Motor neuron (in vitro differentiated cells): ENCODE measurements around the gene GPSM1. TPM values are rescaled to one million over a fixed set of nuclear protein-coding genes. Genes with fewer than 3 reads are reported as not detected.

ENCODE experiments used
- ATAC-seq, 8 experiments: fragments of 200-7000 bp; cut with Tn5 transposase; replicated peaks in 6 of 8; 2 replicates each; pipeline ENCODE4 v1.8.0; 2021; ENCODE audit warnings: mild to moderate bottlenecking in 8 of 8, moderate library complexity in 8 of 8
- H3K27ac ChIP-seq, 2 donors: fragments of 250-450 bp; sonication (Bioruptor Pico); 2 replicates each; pipeline ENCODE4 v1.9.0; 2021; ENCODE audit warnings: antibody characterized with exemption in 2 of 2, mild to moderate bottlenecking in 2 of 2, moderate library complexity in 1 of 2
- H3K4me1 ChIP-seq, 2 donors: fragments of 250-450 bp; sonication (Bioruptor Pico); replicated peaks in 1 of 2; 2 replicates each; pipeline ENCODE4 v1.6.1; 2021; ENCODE audit warnings: antibody characterized with exemption in 2 of 2, mild to moderate bottlenecking in 2 of 2, moderate library complexity in 1 of 2
- H3K4me3 ChIP-seq, 5 donors: fragments of 250-450 bp; sonication (Bioruptor Pico); 2 replicates each; pipeline ENCODE4 v1.9.0; 2021; ENCODE audit warnings: antibody characterized with exemption in 5 of 5, mild to moderate bottlenecking in 5 of 5, moderate library complexity in 4 of 5
- WGBS, 10 experiments: fragments of 450-650 bp; shearing (Covaris generic); methylation state at CpG; one replicate each; pipeline ENCODE4 v1.0.0; 2022; 5-methylcytosine and 5-hydroxymethylcytosine counted together
- in situ Hi-C, 9 experiments: fragments of 400-800 bp; cut with MboI; loops; one replicate each; pipeline ENCODE4 v1.15.0; 2021; ENCODE audit warnings: low sequenced_read_pairs in 9 of 9, low pct_unique_long_range_greater_than_20kb in 2 of 9; ENCODE audit not compliant: unreplicated experiment in 9 of 9
- total RNA-seq, 8 experiments: library from RNA; unstranded; fragments of 300-600 nt; gene quantifications; 2 replicates each; pipeline versions ENCODE4 v1.2.3 to v1.2.4, GENCODE V29; 2022

GPSM1 gene
- total RNA-seq, 8 experiments from 2014 or later, result 10.3 to 40.8 (median 28.9) TPM

DNA sequence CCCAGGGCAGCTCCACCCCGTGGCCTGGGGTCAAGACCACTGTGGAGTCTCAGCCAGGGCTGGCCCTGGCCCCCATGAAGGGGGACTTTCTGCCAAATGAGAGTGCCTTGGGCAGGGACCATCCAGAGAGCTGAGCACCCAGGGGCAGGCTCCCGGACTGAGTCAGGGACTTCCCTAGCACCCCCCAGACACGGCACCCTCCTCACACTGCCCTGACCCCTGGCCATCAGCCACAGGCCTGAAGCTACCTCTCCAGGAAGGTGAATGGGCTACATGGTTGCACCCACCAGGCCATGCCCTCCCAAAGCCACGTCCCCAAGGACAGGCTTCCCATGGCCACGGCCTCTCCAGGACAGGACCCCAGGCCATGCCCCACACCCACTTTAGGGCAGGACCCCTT is 32.9 kb upstream of the GPSM1 start:
- Histone ChIP-seq H3K4me3 (no peak overlapping the region), H3K4me1 (peaks cover 25 to 27% of the 10 kb centered on the region in 2 donors), H3K27ac (no peak overlapping the region)
- in situ Hi-C loops, result no loop called here
- 39 to 80% methylated on average over 1 to 3 of the region's 5 CpGs; no CpG with 5 or more reads in 8 of the 10 experiments for WGBS, 10 experiments
- ATAC-seq, result no peak

DNA sequence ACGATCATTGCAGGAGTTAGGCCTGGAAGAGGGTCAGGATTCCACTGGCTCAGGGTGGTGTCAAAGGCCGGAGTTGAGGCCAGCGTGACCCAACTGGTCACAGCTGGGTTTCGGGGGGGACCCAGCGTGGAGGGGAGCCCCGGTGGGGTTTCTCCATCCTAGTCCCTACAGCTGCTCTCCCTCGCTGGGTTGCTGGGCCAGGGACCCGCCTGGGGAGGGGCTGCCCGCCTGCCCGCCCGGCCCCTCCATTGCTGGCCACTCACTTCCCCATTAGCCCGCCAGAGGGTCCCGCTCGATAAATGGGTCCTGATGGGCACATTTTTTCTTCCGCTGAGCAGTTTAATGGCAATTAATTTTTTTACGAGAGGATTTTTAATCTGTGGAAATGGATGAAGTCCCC is 32.3 kb upstream of the GPSM1 start:
- in situ Hi-C loops, result no loop called here
- Histone ChIP-seq H3K4me1 (peaks cover 24 to 27% of the 10 kb centered on the region in 2 donors), H3K4me3 (no peak overlapping the region), H3K27ac (no peak overlapping the region)
- 59 to 100% (median 71%) methylated on average over 2 to 11 of the region's 16 CpGs; no CpG with 5 or more reads in 3 of the 10 experiments for WGBS, 10 experiments
- no peak for ATAC-seq

DNA sequence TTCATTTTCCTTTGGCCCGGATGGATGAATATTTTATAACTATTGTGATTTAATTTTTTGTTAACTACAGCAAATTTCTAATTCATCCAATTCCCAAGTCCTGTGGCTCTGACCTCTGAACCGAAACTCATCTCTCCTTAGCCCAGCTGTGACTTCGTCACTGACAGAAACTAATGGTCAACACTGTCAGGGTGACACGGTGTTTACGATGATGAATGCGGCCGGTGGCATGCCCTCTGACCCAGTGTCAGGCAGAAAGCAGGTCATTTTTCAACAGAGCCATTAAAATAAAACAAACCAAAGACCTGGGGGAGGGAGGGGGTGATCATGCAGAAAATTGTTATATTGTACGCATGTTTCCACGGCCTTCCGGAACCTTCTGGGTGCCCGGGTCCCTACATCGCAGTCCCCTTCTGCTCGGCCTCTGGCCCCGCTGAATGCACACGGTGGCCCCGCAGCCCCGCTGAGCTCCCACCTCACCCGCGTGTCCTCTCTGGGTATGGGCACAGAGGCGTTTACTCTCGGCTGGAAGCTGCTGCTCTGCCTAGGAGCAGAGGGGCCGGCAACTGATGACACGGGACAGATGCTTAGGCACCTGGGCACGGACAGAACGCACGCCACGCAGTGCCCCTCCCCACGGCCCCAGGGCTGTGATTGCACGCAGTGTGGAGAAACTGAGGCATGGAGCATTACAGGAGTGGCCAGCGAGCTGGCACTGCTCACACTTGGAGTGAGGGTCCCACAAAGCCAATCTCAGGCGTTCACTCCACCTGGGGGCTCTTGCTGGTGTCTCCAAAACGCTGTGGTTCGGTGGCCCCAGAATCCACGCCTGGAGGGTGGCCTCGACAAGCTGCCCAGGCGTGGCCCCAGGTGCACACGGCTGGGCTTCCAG is 31.6 kb upstream of the GPSM1 start:
- peak in 3 of 8 experiments; percentile 12 to 33 (median 26) for ATAC-seq
- in situ Hi-C loops, result no loop called here
- Histone ChIP-seq H3K4me1 (peaks cover 23 to 27% of the 10 kb centered on the region in 2 donors), H3K27ac (peak overlapping the region in 1 of 2 donors; percentile 38), H3K4me3 (no peak overlapping the region)
- WGBS, 10 experiments, result 10 to 61% (median 49%) methylated on average over 2 to 21 of the region's 37 CpGs; no CpG with 5 or more reads in 1 of the 10 experiments

DNA sequence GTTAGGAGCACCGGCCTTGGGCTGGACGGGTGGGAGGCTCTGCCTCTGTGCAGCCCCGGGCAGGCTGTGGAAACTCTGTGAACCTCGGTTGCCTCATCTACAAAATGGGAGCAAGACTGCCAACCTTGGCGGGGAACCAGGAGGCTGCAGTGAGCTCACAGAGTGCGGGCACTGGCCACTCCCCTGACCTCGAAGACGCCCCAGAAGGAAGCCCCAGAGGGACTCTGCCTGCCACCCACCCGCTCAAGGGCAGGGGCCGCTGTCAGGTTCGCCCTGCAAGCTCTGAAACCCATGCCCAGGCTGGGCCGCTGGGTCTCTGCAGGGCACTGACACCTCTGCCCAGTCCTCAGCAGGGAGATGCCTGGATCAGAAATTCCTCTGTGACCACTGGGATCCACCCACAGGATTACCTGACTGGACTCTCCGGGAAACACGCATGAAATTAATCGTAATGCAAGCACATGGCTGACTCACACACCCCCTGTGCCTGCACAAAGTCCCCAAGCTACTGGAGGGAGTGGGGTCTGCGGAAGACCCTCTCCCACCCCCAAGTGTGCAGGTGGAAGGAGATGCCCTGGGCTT is 30.8 kb upstream of the GPSM1 start:
- Histone ChIP-seq H3K4me1 (peaks cover 23 to 27% of the 10 kb centered on the region in 2 donors), H3K4me3 (no peak overlapping the region), H3K27ac (no peak overlapping the region)
- in situ Hi-C loops, result no loop called here
- ATAC-seq, result peak in 3 of 8 experiments; percentile 9 to 20 (median 12)
- 0 to 100% (median 77%) methylated on average over 1 to 7 of the region's 16 CpGs; no CpG with 5 or more reads in 5 of the 10 experiments for WGBS, 10 experiments

DNA sequence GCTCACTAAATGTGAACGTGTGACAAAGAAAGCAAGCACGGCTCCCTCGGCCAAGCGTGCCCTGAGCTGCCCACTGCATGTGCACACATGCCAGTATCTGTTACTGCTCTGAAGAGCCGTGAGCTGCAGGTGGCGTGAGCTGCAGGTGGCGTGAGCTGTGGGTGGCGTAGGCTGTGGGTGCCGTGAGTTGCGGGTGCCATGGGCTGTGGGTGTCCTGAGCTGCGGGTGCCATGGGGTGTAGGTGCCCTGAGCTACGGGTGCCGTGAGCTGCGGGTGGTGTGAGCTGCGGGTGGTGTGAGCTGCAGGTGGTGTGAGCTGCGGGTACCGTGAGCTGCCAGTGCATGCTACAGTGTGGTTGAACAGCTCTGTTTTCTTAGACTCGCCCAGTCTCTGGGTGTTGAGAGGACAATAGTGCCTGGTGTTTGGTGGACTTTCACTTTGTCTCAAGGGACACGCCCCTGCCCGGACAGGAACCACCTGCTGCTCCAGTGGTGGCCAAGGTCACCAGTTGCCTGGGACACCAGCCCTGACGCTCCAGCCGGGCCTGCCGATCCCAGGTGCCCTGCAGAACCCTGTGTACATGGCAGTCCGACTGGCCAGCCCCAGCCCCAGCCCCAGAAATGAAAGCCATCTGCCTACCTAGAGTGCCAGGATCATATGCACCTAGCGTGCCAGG is 30.2 kb upstream of the GPSM1 start:
- WGBS, 10 experiments, result 40 to 86% (median 70%) methylated on average over 1 to 18 of the region's 25 CpGs; no CpG with 5 or more reads in 6 of the 10 experiments
- peak in 2 of 8 experiments; percentile 1 to 2 for ATAC-seq
- H3K4me3 ChIP-seq, result no peak overlapping the region
- in situ Hi-C loops, result no loop called here
- H3K27ac ChIP-seq, result no peak overlapping the region
- H3K4me1 ChIP-seq, result peaks cover 23 to 27% of the 10 kb centered on the region in 2 donors

DNA sequence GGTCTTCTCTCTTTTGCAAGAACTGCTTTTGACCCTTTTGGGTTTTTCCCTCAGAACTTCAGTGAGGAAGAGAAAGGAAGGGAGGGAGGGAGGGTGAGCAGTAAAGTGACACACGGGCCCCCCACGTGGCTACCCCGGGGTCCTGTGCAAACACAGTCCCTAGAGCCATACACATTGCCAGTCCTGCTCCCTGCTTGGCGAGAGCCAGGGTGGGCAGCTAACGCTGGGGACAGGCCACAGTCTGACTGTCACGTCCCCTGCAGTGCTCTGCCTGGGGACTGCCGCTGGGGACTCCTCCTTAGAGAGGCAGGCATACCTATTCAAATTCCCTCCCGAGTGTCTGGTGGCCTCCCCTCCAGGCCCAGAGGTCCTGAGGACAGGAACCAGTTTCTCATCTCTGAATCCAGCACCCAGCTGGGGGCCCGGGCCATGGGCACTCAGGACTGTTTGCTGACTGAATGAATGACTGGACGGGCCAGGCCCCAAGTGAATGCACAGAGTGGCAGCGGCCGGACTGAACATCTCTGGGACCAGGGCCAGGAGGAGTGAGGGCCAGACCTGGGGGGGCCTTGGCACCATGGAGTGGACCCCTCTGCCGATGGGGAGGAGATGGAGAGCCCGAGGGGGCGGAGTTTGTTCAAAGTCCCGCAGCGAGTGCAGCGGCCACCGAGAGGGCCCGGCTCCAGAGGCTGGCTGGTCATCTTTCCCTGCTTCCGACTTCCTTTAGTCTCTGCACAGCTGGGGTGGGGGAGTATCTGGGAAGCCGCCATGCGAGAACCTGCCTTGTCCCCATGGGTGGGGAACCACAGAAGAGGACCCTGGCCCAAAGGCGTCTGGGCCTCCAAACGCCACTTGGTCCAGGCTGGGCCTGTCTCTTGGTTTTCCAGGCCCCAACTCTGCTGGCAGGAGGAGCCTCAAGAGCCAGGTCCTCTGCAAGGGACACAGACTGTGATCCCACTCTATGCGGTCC is 29.3 kb upstream of the GPSM1 start:
- ATAC-seq, result no peak
- Histone ChIP-seq H3K4me3 (no peak overlapping the region), H3K27ac (no peak overlapping the region), H3K4me1 (peaks cover 16 to 27% of the 10 kb centered on the region in 2 donors)
- WGBS, 10 experiments, result 26 to 100% (median 74%) methylated on average over 1 to 6 of the region's 26 CpGs; no CpG with 5 or more reads in 5 of the 10 experiments
- in situ Hi-C loops, result no loop called here

DNA sequence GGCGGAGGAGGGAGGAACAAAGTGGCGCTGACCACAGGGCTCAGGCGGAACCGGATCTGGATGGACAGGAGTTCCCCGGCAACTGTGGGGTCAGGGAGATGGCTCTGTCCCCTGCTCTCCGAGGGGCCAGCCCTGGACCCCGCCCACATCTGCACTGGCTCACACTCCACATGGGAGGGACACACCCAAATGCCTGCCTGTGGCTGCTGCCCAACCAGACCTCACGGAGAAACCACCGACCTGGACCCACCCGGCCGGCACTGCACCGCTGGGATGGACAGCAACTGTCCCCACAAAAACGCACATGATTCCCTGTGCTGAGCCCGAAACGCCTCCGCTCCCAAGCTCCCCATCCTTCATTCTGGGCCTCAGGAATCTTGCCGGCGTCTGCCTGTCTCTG is 28.2 kb upstream of the GPSM1 start:
- Histone ChIP-seq H3K27ac (no peak overlapping the region), H3K4me1 (peaks cover 20 to 31% of the 10 kb centered on the region in 2 donors), H3K4me3 (no peak overlapping the region)
- in situ Hi-C loops, result no loop called here
- peak in 3 of 8 experiments; percentile 18 to 59 (median 49) for ATAC-seq
- 69% methylated on average over 3 of the region's 18 CpGs; no CpG with 5 or more reads in 9 of the 10 experiments for WGBS, 10 experiments

DNA sequence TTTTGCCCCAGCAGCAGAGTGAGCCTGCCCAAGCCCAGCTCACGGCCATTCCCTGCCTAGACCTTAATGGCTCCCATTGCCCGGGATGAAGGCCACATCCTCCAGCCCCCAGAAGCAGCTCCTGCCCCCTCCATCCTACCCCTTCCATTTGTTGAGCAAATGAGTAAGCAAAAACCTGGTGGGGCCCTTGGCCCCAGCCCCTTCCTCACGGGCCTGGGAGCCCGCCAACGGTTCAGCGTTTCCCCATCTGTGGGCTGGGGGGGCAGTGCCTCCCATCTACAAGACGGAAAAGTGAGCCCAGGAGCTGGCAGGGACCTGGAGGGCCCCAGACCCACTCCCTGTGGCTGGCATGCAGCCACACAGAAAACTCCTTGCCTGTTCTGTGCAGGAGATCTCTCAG is 27.8 kb upstream of the GPSM1 start:
- H3K27ac ChIP-seq, result no peak overlapping the region
- ATAC-seq, result no peak
- no peak overlapping the region for H3K4me3 ChIP-seq
- WGBS, 10 experiments, result 82% methylated on average over 3 of the region's 7 CpGs; no CpG with 5 or more reads in 9 of the 10 experiments
- in situ Hi-C loops, result no loop called here
- H3K4me1 ChIP-seq, result peaks cover 24 to 35% of the 10 kb centered on the region in 2 donors

DNA sequence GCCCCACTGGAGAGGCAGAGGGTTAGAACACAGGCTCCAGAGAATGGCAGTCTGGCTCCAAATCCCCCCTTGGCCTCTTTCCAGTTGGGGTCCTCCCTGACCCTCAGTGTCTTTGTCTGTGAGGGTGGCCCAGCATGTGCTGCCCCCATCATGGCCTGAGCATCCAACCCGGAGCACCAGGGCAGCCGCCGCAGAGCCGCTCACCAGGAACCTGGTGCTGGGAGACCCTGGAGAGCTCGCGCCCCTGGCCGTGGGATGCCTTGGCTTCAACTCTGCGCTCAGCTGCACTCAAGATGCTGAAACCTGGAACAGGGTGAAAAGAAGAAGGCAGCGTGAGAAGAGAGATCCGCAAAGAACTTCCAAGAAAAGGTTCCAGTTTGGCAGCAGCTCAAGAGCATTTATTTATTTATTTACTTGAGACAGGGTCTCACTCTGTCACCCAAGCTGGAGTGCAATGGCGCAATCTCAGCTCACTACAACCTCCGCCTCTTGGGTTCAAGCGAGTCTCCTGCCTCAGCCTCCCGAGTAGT is 27.3 kb upstream of the GPSM1 start:
- no peak for ATAC-seq
- no peak overlapping the region for H3K4me3 ChIP-seq
- H3K4me1 ChIP-seq, result peaks cover 26 to 32% of the 10 kb centered on the region in 2 donors
- WGBS, 10 experiments, result 25 to 100% (median 88%) methylated on average over 1 to 7 of the region's 14 CpGs; no CpG with 5 or more reads in 2 of the 10 experiments
- no peak overlapping the region for H3K27ac ChIP-seq
- in situ Hi-C loops, result no loop called here

DNA sequence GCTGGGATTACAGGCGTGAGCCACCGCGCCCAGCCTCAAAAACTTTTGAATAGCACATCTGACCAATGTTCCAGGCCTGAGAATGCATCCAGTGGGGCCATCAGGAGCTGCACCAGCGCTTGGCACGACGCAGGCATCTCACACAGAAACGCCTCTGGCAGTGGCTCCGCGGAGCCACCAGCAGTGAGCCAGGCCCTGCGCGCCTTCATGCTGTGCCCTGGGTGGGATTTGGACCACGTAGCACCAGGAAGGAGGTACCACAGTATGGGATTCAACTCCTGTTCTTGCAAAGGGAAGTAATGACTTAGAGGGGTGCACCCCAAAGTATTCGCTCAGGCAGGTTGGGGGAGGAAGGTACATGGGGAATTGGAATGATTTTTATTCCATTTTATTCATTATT is 26.5 kb upstream of the GPSM1 start:
- H3K4me3 ChIP-seq, result no peak overlapping the region
- ATAC-seq, result no peak
- in situ Hi-C loops, result no loop called here
- no peak overlapping the region for H3K27ac ChIP-seq
- WGBS, 10 experiments, result 46 to 100% (median 87%) methylated on average over 1 to 10 of the region's 13 CpGs; no CpG with 5 or more reads in 5 of the 10 experiments
- H3K4me1 ChIP-seq, result peaks cover 26 to 30% of the 10 kb centered on the region in 2 donors

DNA sequence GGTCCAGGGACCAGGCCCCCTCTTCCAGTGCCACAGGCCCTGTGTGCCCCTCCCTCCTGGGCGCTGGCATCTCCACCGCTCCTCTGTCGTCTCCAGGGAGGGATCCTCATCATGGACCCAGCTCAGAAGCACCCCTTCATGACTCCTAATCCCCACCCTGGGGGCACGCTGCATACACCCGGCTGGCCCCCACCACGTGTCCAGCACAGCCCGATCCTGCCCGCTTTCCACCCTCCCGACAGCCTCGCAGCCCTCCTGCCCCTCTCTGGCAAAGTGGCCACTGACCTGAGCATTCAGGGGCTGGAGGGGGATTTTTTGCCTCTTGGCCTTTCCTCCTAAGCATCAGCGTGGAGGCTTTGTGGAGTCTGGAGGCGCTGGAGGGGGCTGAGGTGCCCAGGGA is 24.8 kb upstream of the GPSM1 start:
- ATAC-seq, result no peak
- in situ Hi-C loops, result no loop called here
- 50 to 62% (median 61%) methylated on average over 3 to 7 of the region's 12 CpGs; no CpG with 5 or more reads in 7 of the 10 experiments for WGBS, 10 experiments

More for the DNA sequence above, 24.8 kb upstream of the GPSM1 start:
- Histone ChIP-seq H3K4me1 (peaks cover 29 to 31% of the 10 kb centered on the region in 2 donors), H3K4me3 (no peak overlapping the region), H3K27ac (no peak overlapping the region)
